ENCODE measurements around the gene TFDP2. TPM values are rescaled to one million over a fixed set of nuclear protein-coding genes. Genes with fewer than 3 reads are reported as not detected.

TFDP2 gene
- total and polyA plus RNA-seq, 2 experiments from 2014 or later = 26.8 to 55.4 TPM

DNA sequence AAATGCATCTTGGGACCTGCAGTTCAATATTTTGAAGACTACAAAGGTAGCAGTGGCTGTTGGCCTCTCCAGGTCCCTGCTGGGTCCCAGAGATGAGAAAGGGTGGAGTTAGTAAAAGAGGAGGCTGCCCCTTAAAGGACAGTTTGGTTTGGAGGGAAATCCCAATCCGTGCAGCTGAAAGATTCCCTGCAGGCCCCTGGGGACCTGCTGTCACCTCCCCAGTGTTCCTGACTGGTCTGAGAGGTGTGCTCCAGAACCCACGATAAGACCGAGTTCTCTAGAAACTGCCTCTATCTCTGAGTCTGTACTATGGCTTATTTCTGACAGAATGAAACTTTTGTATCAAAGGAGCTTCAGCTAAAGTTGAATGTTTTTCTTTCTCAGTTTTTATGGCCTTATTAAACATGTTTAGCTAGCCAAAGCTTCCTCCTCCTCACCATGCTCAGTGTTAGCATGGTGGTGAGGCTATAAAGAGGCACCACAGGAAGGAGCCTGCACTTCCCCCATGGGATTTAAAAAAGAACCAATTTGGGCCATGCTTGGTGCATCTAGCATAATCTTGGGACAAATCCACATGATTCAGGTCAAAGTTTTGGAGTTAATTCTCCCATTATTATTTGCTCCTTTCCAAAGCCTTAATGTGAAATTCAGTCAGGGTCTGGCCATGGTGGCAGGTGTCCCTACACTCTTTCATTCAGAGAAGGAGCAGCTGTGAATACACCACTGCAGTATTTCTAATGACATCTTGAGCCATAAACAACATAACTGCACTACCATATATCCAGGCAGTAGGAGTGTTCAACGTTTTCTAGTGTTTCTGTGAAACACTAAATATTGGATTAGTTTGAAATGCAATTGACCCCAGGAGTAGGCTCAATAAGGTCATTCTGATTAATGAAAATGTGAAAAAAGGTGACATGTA, 198.5 kb downstream of the TFDP2 start:
- Histone ChIP-seq H3K9ac (no peak overlapping the region), H3K36me3 (ENCODE audit: low read depth) (no peaks in the 10 kb centered on the region), H4K20me1 (ENCODE audit: insufficient read depth) (no peaks in the 10 kb centered on the region), H3K4me2 (ENCODE audit: unreplicated experiment) (no peak overlapping the region), H3K4me3 (no peak overlapping the region), H3K79me2 (ENCODE audit: insufficient read depth) (no peaks in the 10 kb centered on the region), H3K9me3 (ENCODE audit: low read depth) (no peaks in the 10 kb centered on the region), H2AFZ (no peak overlapping the region), H3K9me2 (ENCODE audit: insufficient read depth) (no peaks in the 10 kb centered on the region), H3K27ac (no peak overlapping the region), H3F3A (ENCODE audit: insufficient read depth) (no peaks in the 10 kb centered on the region), H3K4me1 (ENCODE audit: insufficient read depth) (no peaks in the 10 kb centered on the region), H3K27me3 (replicated peaks; ENCODE audit: insufficient read depth) (no peaks in the 10 kb centered on the region)
- in situ Hi-C loops (cut with MboI) = no loop called here
- 72 to 75% methylated on average over 4 of the region's 4 CpGs for WGBS, 2 experiments (ENCODE audit: low coverage in 1 of 2, low lambda C conversion rate in 2 of 2, missing lambda C conversion rate in 2 of 2)
- TF ChIP-seq EZH2phosphoT487 (IDR thresholded peaks at IDR 0.05; ENCODE audit: insufficient read depth, low read depth) (no peak), EZH2 (IDR thresholded peaks at IDR 0.05; ENCODE audit: insufficient read depth, poor library complexity, severe bottlenecking) (no peak)
- DNase-seq = no peak

DNA sequence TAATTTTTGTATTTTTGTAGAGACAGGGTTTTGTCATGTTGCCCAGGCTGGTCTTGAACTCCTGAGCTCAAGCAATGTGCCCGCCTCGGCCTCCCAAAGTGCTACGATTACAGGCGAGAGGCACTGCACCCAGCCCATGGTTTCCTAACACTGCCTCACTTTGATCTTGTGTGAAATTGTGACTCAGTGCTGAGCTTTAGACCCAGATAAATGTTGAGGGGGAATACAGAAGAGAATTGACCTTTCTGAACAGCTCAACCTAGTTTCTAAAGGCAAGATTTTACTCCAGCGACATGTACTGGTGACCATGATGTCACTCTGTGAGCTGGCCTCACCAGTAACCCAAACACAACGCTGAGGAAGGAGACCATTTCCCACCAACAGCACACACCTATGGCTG, 199.4 kb downstream of the TFDP2 start:
- H3K27me3 ChIP-seq (replicated peaks; ENCODE audit: insufficient read depth) = no peaks in the 10 kb centered on the region
- WGBS, 2 experiments (ENCODE audit: low coverage in 1 of 2, low lambda C conversion rate in 2 of 2, missing lambda C conversion rate in 2 of 2) = 92 to 97% methylated on average over 6 of the region's 6 CpGs
- no peak for DNase-seq
- no peak overlapping the region for H3K4me3 ChIP-seq
- H3K4me2 ChIP-seq (ENCODE audit: unreplicated experiment) = no peak overlapping the region
- no peak overlapping the region for H3K27ac ChIP-seq
- no peaks in the 10 kb centered on the region for H3K79me2 ChIP-seq (ENCODE audit: insufficient read depth)
- TF ChIP-seq EZH2phosphoT487 (IDR thresholded peaks at IDR 0.05; ENCODE audit: insufficient read depth, low read depth) (no peak), EZH2 (IDR thresholded peaks at IDR 0.05; ENCODE audit: insufficient read depth, poor library complexity, severe bottlenecking) (no peak)
- in situ Hi-C loops (cut with MboI) = no loop called here
- H4K20me1 ChIP-seq (ENCODE audit: insufficient read depth) = no peaks in the 10 kb centered on the region
- H3K4me1 ChIP-seq (ENCODE audit: insufficient read depth) = no peaks in the 10 kb centered on the region
- no peaks in the 10 kb centered on the region for H3K9me2 ChIP-seq (ENCODE audit: insufficient read depth)
- H3K9ac ChIP-seq = no peak overlapping the region
- H3F3A ChIP-seq (ENCODE audit: insufficient read depth) = no peaks in the 10 kb centered on the region
- H3K36me3 ChIP-seq (ENCODE audit: low read depth) = no peaks in the 10 kb centered on the region
- H3K9me3 ChIP-seq (ENCODE audit: low read depth) = no peaks in the 10 kb centered on the region
- no peak overlapping the region for H2AFZ ChIP-seq

DNA sequence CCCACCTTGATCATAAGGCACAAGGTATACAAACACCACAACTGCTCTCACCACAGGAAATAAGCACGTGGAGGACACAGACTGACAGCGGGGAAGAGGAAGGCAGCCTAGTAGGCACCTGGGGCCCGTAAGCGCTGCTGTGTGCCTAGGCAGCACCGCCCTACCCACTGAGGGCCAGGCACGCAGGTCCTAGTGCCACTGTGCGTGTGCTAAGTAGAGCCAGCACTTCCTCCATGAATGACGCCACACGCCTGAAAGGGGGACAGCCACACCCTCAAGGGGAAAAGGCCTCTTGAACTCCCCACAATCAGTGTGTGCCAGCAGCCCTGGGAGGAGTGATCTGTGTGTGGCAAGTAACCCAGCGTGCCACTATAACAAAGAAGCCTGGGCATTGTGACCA, 199.9 kb downstream of the TFDP2 start:
- WGBS, 2 experiments (ENCODE audit: low coverage in 1 of 2, low lambda C conversion rate in 2 of 2, missing lambda C conversion rate in 2 of 2) = 93 to 96% methylated on average over 9 to 10 of the region's 10 CpGs

DNA sequence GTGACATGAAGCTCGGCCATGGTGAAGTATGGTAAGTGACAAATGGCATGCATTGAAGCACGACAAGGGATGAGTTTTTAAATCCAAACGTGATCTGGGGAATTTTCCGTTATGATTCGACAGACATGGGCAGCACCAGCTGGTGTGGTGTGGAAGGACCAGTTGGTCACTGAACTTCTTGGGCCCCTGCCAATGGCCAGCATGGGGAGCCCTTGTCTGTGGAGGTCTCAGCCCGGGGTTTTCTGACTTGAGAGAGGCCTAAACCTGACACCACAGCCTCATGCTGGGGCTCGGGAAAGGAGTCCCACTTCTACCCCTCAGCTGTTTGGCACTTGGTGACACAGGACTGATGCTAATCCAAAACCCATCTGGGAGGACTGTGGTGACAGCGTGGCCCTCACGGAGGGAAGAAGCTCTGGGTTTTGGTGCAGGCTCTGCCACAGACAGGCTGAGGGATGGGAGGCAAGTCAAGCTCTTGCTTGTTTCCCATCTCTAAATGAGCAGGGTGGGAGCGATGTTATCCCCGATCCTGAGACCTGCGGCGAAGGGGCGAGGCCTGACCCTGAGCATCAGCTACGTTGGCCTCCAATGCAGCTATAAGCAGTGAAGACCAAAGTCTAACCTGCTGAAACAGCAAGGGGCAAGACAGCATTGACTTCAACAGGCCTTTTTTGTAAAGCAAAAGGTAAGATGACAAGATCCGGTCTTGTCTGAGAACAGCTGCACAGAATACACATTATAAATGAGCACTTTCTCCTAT, 203.4 kb downstream of the TFDP2 start:
- H3K9ac ChIP-seq = no peak overlapping the region
- TF ChIP-seq EZH2phosphoT487 (IDR thresholded peaks at IDR 0.05; ENCODE audit: insufficient read depth, low read depth) (no peak), EZH2 (IDR thresholded peaks at IDR 0.05; ENCODE audit: insufficient read depth, poor library complexity, severe bottlenecking) (no peak)
- no peak overlapping the region for H2AFZ ChIP-seq
- no peaks in the 10 kb centered on the region for H3K79me2 ChIP-seq (ENCODE audit: insufficient read depth)
- H3K9me3 ChIP-seq (ENCODE audit: low read depth) = no peaks in the 10 kb centered on the region
- DNase-seq = no peak
- no peak overlapping the region for H3K4me2 ChIP-seq (ENCODE audit: unreplicated experiment)
- no peak overlapping the region for H3K4me3 ChIP-seq
- H4K20me1 ChIP-seq (ENCODE audit: insufficient read depth) = no peaks in the 10 kb centered on the region
- no peaks in the 10 kb centered on the region for H3K4me1 ChIP-seq (ENCODE audit: insufficient read depth)
- H3F3A ChIP-seq (ENCODE audit: insufficient read depth) = no peaks in the 10 kb centered on the region
- in situ Hi-C loops (cut with MboI) = no loop called here
- no peaks in the 10 kb centered on the region for H3K36me3 ChIP-seq (ENCODE audit: low read depth)
- H3K9me2 ChIP-seq (ENCODE audit: insufficient read depth) = no peaks in the 10 kb centered on the region
- no peak overlapping the region for H3K27ac ChIP-seq
- WGBS, 2 experiments (ENCODE audit: low coverage in 1 of 2, low lambda C conversion rate in 2 of 2, missing lambda C conversion rate in 2 of 2) = 88 to 92% methylated on average over 16 of the region's 16 CpGs
- no peaks in the 10 kb centered on the region for H3K27me3 ChIP-seq (replicated peaks; ENCODE audit: insufficient read depth)

More for the DNA sequence above, 199.9 kb downstream of the TFDP2 start:
- H3K4me2 ChIP-seq (ENCODE audit: unreplicated experiment) = no peak overlapping the region
- in situ Hi-C loops (cut with MboI) = no loop called here
- H3K36me3 ChIP-seq (ENCODE audit: low read depth) = no peaks in the 10 kb centered on the region
- H3F3A ChIP-seq (ENCODE audit: insufficient read depth) = no peaks in the 10 kb centered on the region
- no peaks in the 10 kb centered on the region for H3K79me2 ChIP-seq (ENCODE audit: insufficient read depth)
- no peaks in the 10 kb centered on the region for H3K9me2 ChIP-seq (ENCODE audit: insufficient read depth)
- no peak overlapping the region for H2AFZ ChIP-seq
- H3K27ac ChIP-seq = no peak overlapping the region
- H3K27me3 ChIP-seq (replicated peaks; ENCODE audit: insufficient read depth) = no peaks in the 10 kb centered on the region
- no peaks in the 10 kb centered on the region for H3K9me3 ChIP-seq (ENCODE audit: low read depth)
- H3K4me3 ChIP-seq = no peak overlapping the region
- DNase-seq = no peak
- H3K4me1 ChIP-seq (ENCODE audit: insufficient read depth) = no peaks in the 10 kb centered on the region
- TF ChIP-seq EZH2phosphoT487 (IDR thresholded peaks at IDR 0.05; ENCODE audit: insufficient read depth, low read depth) (no peak), EZH2 (IDR thresholded peaks at IDR 0.05; ENCODE audit: insufficient read depth, poor library complexity, severe bottlenecking) (no peak)
- H3K9ac ChIP-seq = no peak overlapping the region
- H4K20me1 ChIP-seq (ENCODE audit: insufficient read depth) = no peaks in the 10 kb centered on the region

Measured in GM23248 (cell line).